ENCODE results near the gene HNRNPAB.
"Not testable (repeated sequence)": the region's sequence is repeated elsewhere in the genome, so short reads cannot be mapped to it uniquely, and the experiment has no call there.

Gene HNRNPAB

DNA sequence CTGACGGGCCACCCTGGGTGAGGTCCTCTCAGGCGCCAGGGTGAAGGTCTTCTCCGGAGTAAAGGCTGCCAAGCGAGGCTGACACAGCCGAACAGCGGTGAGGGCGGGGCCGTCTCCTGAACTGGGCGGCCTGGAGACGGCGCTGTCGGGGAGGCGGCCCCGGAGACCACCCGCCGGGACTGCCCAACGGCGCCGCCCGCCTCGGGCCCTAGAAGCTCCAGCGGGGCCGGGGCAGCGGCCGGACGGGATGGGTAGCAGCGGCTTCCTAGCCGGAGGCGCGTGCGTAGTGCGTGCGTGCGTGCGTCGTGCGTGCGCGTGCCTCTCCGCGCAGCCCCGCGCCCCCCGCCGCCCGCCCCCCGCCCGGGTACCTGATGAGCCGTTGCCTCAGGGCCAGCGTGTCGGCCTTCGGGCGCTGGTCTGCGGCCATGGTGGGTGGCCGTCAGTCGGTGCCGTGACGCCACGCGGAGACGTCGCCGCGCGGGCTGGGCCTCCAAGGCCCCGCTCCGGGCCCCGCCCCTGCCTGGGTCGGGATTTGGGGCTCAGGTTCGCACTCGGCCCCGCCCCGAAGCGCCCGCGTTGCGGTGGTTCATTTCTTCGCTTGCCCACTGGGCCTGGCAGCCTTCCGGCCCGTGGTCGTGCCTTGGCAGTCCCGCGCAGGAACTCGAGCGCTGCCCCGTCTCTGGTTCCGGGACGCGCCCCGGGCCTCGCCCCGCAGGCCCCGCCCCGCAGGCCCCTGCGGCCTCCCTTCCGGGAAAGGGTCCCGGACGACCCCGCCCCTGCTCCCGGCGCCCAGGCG, 28.0 kb downstream of the HNRNPAB start, which contains the start of gene PHYKPL:
TSS of gene PHYKPL (minus strand) at position 679 of the 796 bp plus-strand sequence. CDS start at position 427, 252 bp downstream.
- peak; percentile 80 for DNase-seq

- no peak for DNase-seq
Observed at GRCh38 chr5:178232920-178233429, 28.6 kb downstream of the HNRNPAB start.

DNA sequence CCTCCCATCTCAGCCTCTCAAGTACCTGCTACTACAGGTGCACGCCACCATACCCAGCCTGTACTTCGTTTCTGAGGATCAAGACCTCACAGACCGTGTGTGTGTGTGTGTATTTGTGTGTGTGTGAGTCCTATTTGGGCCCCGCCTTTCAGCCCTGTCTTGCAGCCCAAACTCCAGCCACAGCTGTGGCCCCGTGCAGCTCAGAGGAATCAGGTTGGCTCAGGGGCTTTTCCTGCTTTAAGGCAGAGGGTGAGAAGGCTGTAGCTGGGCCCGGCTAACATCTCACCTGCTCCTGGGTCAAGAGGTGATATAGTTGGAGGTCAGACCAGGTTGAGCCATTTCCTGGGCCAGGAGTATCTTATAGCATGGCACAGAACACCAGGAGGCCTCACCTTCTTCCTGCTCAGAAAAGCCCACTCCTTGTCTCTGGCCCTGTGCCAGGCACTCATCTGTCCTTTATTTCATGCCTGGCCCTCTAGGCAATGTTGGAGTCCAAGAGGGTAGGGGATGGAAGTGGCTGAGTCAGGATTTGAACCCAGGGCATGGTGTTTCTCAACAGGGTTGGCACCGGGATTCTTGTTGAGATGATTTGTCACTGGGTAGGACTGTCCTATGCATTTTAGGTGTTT, 29.9 kb downstream of the HNRNPAB start:
- DNase-seq, result peak; percentile 38

- DNase-seq, result peak; percentile 69
Observed at GRCh38 chr5:178234750-178235587, 30.6 kb downstream of the HNRNPAB start.

- no peak for DNase-seq
Observed at GRCh38 chr5:178235588-178235974, 31.2 kb downstream of the HNRNPAB start.

- no peak for DNase-seq
Observed at GRCh38 chr5:178236126-178236525, 31.8 kb downstream of the HNRNPAB start.

GRCh38 chr5:178236679-178237078, 32.3 kb downstream of the HNRNPAB start:
- no peak for DNase-seq

DNA sequence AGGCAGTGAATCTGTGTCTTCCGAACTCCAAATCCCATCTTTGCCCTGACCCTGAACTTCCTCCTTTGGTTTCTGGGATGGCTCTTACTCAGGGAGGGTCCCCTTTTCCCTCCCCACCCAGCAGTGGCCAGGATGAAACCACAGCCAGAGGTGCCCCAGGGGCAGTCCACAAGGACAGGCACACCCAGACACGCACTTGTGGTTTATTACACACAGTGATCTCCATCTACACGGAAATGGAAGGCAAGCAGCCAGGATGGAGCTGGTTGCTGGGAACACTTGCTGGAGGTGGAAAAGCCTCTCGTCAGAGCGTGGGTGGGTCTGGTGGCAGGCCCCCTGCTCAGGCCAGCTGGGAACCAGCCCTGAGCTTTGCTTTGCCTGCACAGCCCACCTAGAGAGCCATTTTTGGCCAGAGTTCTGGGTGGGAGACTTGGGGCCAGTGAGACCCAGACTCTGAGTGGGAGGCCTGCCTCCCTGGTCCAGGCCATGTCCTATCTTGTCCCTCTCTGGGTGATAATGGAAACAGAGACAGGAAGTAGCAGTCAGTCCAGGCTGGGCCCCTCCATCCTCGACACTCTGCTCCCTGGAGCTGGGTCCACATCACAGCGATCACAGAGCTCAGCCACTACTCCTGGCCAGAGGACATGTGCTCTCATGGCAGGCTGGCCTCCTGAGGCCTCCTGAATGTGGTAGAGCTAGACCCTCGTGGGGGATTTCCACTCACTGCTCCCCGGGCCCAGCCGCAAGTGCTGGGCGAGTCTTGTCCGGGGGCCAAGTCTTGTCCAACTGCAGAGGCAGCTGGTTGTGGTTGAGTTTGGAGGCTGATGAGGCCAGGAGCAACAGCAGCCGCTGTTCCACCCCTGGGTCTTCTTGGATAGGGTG, 33.3 kb downstream of the HNRNPAB start:
- no peak for DNase-seq

DNA sequence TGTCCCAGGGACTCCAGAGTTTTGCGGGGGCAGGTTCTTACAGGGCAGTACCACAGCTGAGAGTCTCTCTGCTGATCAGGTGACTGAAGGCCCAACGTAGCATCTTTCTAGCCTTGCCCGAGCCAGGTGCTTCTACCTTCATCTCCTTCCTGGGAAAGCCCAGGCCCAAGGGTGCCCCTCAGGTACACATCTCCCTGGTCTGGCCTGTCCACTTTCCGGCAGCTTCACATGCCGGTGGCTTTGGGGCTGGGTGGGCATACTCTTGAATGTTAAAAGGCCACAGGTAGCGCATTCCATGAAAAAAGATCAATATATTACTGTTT, 33.9 kb downstream of the HNRNPAB start:
- DNase-seq, result no peak

DNA sequence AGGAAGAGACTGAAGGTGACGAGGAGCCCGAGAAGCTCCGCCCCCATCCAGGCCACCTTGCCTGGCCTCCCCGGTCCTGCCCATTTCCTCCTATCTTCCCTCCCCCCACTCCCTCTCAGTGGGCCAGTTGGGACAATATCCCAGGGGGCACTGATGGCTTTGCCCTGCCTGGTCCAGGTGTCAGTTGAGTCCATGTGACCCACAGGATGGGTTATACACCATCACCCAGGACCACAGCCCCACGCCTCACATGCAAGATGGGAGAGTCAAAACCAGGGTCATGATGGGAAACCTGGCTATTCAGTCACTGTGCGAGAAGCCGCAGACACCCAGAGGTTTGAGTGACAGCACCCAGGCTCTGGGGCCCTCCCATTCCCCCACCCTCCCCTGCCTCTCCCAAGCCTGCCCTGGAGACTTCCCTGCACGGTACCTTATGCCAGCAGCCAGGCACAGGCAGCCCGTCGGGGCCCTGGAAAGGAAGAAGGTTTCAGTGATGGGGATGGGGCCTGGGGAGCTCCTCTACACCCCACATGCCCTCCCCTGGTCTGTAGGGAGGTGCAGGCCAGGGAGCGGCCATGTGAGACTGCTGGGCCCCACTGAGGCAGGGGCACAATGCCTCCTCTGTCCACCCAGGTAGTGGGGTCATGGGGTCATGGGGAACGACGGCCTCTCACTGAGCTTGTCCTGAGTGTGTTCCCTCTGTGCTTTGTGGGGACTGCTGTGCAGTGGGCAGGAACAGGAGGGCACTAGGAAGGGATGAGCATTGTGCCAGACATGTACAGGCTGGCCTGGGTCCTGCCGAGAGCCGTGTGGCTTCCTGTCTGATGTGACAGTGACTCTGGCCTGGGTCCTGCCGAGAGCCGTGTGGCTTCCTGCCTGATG, 34.6 kb downstream of the HNRNPAB start:
- no peak for DNase-seq

- DNase-seq, result not testable (repeated sequence)
Observed at GRCh38 chr5:178239626-178240301, 35.4 kb downstream of the HNRNPAB start.

GRCh38 chr5:178240341-178240741, 36.0 kb downstream of the HNRNPAB start:
- DNase-seq, result no peak

- no peak for DNase-seq
Observed at GRCh38 chr5:178240766-178241165, 36.4 kb downstream of the HNRNPAB start.

DNA sequence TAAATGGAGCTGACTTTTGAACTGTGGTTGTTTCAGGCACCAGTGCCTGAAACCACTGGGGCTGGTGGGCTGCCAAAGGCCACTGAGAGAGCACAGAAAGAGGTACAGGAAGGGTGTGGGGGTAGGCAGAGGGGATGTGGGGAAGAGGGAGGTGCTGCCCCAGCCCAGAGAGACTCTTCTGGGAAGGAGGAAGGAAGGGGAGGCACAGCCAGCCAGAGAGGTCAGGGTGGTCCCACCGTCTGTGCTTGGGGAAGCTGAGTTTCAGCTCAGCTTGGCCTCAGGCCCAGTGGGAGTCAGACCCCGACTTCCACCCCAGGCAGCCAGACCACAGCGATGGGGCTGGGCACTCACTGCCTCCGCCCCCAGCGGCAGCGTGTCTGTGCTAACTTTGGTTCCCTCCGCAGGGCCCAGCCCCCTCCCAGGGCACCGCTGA, 36.9 kb downstream of the HNRNPAB start:
- DNase-seq, result no peak

DNA sequence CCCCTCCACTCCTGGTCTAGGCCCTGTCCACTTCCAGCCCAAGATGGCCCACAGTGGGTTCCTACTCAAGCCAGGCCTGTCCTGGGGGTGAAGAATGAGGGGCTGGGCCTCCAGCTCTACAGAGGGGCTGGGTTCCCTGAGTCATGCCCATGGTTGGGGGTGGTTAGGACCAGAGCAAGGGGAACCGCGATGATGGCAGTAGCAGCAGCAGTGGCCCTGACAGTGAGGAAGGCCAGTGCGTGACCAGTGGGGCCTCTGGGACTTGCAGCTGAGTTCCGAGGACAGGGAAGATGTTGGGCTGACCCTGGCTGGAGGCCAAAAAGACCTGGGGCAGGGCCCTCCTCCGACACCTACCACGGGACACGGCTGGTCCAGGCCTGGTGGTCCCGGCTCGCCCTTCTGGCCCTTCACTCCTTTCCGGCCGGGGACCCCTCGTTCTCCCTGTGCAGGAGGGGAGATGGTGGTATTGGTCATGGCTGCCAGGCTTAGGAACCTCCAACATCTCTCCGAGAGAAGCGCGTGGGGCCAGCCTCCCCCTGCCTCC, 37.4 kb downstream of the HNRNPAB start:
- no peak for DNase-seq

DNA sequence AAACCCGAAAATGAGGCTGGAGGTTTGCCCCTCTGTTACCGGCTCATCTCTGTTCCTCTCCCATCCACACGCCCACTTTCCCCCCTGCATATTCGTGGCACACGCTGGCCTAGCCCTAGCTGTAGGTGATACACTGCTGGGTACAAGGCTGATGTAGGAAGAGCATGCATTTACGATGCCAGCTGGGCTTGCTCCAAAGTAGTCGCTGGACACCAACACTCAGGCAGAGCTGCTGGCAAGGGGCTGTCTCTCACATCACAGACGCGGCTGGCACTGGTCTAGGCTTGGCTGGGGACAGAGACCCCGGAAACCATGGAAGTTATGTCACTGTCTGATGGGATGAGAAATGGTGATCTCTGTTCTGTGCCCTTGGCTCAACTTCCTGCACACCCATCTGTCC, 38.1 kb downstream of the HNRNPAB start:
- DNase-seq, result no peak

- DNase-seq, result no peak
Observed at GRCh38 chr5:178244576-178244975, 40.2 kb downstream of the HNRNPAB start.

- no peak for DNase-seq
Observed at GRCh38 chr5:178245389-178245788, 41.1 kb downstream of the HNRNPAB start.

GRCh38 chr5:178246624-178247279, 42.4 kb downstream of the HNRNPAB start:
- DNase-seq, result no peak

Data from NCI-H345 (cell line).